D721Med (cell line): ENCODE data around the gene ABCA1.

ENCODE experiments used
- DNase-seq: peaks from one replicate; pipeline ENCODE4 v3.0.0; 2011; ENCODE audit warnings: low spot score; ENCODE audit not compliant: insufficient read length
- FAIRE-seq: peaks from 2 replicates; lab custom pipeline; 2011; peaks lifted over from hg19 to GRCh38; lab: Jason Lieb, UNC
- TF ChIP-seq, protein P1 (sequence below): IDR thresholded peaks from 2 replicates; pipeline ENCODE4 v1.5.1; 2012; ENCODE audit warnings: mild to moderate bottlenecking, control low read depth; ENCODE audit not compliant: insufficient read depth; ENCODE audit errors: missing control alignments

Gene ABCA1

DNA sequence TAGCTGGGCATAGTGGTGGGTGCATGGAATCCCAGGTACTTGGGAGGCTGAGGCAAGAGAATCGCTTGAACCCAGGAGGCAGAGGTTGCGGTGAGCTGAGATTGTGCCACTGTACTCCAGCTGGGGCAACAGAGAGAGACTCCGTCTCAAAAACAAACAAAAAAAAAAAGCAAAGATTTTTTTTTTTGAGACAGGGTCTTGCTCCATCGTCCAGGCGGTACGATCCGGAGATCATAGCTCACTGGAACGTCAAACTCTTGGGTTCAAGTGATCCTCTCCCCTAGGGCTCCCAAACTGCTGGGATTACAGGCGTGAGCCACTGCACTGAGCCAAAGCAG lies 37.6 kb downstream of the ABCA1 start:
- FAIRE-seq = no peak
- TF ChIP-seq, protein P1, sequence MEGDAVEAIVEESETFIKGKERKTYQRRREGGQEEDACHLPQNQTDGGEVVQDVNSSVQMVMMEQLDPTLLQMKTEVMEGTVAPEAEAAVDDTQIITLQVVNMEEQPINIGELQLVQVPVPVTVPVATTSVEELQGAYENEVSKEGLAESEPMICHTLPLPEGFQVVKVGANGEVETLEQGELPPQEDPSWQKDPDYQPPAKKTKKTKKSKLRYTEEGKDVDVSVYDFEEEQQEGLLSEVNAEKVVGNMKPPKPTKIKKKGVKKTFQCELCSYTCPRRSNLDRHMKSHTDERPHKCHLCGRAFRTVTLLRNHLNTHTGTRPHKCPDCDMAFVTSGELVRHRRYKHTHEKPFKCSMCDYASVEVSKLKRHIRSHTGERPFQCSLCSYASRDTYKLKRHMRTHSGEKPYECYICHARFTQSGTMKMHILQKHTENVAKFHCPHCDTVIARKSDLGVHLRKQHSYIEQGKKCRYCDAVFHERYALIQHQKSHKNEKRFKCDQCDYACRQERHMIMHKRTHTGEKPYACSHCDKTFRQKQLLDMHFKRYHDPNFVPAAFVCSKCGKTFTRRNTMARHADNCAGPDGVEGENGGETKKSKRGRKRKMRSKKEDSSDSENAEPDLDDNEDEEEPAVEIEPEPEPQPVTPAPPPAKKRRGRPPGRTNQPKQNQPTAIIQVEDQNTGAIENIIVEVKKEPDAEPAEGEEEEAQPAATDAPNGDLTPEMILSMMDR = no peak
- no peak for DNase-seq

DNA sequence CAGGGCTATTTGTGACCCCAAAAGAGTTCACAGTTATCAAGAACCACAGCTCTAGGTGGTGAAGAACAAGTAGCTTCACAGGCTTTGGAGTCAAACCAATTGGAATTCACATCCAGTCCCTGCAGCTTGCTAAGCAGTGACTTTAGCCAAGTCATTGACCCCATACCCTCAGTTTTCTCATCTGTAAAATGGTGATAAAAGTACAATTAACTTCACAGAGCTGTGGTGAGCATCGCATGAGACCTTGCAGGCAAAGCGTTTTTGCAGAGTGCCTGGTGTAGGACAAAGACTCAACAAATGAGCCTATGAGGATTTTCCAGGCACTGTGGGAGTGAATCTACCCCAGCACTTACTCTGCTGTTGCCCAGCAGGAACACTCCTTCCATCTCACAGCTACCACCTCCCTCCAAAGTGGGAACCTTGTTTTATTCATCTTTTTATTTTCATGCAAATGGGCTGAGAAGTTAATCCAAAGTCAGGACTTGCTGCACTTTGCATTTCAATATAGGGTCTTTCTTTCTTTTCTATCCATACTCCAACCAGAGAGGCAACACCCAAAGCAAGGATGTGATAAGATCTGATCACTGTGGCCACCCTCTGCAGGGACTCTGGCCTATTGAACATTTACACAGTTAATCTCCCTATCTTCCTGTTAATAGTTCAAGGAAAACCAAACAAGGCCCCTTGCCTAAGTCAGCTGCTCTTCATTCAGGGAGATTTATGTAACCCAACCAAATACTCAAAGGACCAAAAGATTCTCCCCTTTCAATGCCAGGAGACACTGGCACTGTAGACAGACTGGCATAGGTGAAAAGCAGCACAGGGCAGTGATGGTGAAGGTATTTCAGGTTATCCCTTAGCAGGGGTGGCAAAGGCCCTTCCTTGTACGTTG lies 41.9 kb downstream of the ABCA1 start:
- FAIRE-seq = no peak
- no peak for DNase-seq
- TF ChIP-seq, protein P1 = no peak

DNA sequence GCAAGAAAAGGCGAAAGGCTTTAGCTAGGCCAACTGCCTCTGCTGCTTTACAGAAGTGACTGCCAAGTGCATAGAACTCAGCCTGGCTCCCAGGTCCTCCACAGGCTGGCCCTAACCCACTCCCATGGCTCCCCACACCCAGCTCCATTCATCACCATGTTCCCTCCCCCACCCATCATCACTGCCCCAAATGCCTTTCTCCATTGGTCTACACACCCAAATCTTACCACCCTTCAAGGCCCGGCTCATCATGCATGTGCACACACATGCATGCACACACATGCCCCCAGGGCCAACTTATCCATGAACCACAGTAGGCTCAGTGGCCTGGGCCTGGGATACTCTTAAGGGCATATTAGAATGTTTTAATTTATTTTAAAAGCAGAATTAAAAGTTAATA lies 44.8 kb downstream of the ABCA1 start:
- TF ChIP-seq, protein P1 = no peak
- FAIRE-seq (no peak), DNase-seq (no peak)

GRCh38 chr9:104882566-104882965 lies 45.4 kb downstream of the ABCA1 start:
- DNase-seq (no peak), FAIRE-seq (no peak)
- TF ChIP-seq, protein P1 = no peak

DNA sequence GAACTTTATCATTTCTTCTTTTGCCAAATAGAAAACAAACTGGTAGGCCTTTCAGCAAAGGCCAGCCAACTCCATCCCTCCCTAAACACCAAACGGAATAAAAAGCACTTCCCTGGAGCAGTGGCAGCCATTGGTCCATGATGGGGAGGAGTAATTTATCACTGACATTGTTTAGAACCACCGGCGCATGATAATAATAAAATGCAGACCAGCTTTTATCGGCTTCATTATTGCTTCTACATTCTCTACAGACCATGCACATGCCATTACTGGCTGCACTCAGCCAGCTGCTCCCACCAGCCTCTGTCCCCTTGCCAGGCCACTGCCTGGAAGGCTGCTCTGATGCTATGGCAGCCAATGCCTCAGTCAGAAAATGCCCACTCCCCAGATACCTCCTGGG lies 45.9 kb downstream of the ABCA1 start:
- TF ChIP-seq, protein P1 = no peak
- DNase-seq = no peak
- no peak for FAIRE-seq

- no peak for FAIRE-seq
- TF ChIP-seq, protein P1 = no peak
- DNase-seq = no peak
Measured at GRCh38 chr9:104879555-104880309, 48.2 kb downstream of the ABCA1 start.
